PC-9 (cell line): ENCODE measurements around the gene MTF2. TPM values are rescaled to one million over a fixed set of nuclear protein-coding genes. Genes with fewer than 3 reads are reported as not detected.
A peak's percentile ranks its signal among the peaks of the same experiment; 100 is the strongest.

Source experiments
- BruUV-seq: library from RNA; stranded (reverse); fragments of 400-500 nt; replicated peaks from 2 replicates; lab custom pipeline; 2021; lab: Mats Ljungman, UMichigan
- CTCF ChIA-PET: fragments of 300-600 bp; sonication (Branson Sonifier 250); formaldehyde crosslinking; loops from one replicate; lab custom pipeline; 2022; ENCODE audit warnings: antibody characterized with exemption; lab: Charles Lee
- POLR2A ChIA-PET: fragments of 300-600 bp; sonication (Branson Sonifier 250); formaldehyde crosslinking; loops from one replicate; lab custom pipeline; 2022; ENCODE audit warnings: antibody characterized with exemption; ENCODE audit not compliant: unreplicated experiment; lab: Charles Lee
- DNase-seq, 2 experiments: peaks; one replicate each; pipeline versions ENCODE4 v3.0.0 to v3.0.0-alpha.2; 2015 to 2022; ENCODE audit warnings: mixed read lengths in 1 of 2
- H2AFZ ChIP-seq: fragments of 200-600 bp; sonication (generic); 2 replicates; pipeline ENCODE4 v1.8.1; 2017; ENCODE audit warnings: antibody characterized with exemption
- H3F3A ChIP-seq: fragments of 200-600 bp; sonication (generic); 2 replicates; pipeline ENCODE4 v1.8.1; 2017; ENCODE audit warnings: antibody characterized with exemption, mild to moderate bottlenecking, low read depth; ENCODE audit not compliant: insufficient read depth
- H3K27ac ChIP-seq: fragments of 200-600 bp; sonication (generic); 2 replicates; pipeline ENCODE4 v1.6.1; 2016; ENCODE audit warnings: mixed run types
- H3K27me3 ChIP-seq: fragments of 200-600 bp; sonication (generic); 2 replicates; pipeline ENCODE4 v1.6.1; 2016; ENCODE audit warnings: low read depth, mixed run types; ENCODE audit not compliant: insufficient read depth
- H3K36me3 ChIP-seq: fragments of 200-600 bp; sonication (generic); 2 replicates; pipeline ENCODE4 v1.6.1; 2016; ENCODE audit warnings: low read depth, mixed run types
- H3K4me1 ChIP-seq: fragments of 200-600 bp; sonication (generic); replicated peaks from 2 replicates; pipeline ENCODE4 v1.6.1; 2016; ENCODE audit warnings: mixed run types; ENCODE audit not compliant: insufficient read depth
- H3K4me2 ChIP-seq: fragments of 200-600 bp; sonication (generic); 2 replicates; pipeline ENCODE4 v1.6.1; 2017; ENCODE audit warnings: mixed run types
- H3K4me3 ChIP-seq: fragments of 200-600 bp; sonication (generic); 2 replicates; pipeline ENCODE4 v1.6.1; 2016; ENCODE audit warnings: mixed run types
- H3K79me2 ChIP-seq: fragments of 200-600 bp; sonication (generic); 2 replicates; pipeline ENCODE4 v1.6.1; 2017; ENCODE audit warnings: low read depth, mixed run types
- H3K9me2 ChIP-seq: fragments of 200-600 bp; sonication (generic); 2 replicates; pipeline ENCODE4 v1.8.1; 2017; ENCODE audit warnings: mild to moderate bottlenecking; ENCODE audit not compliant: insufficient read depth
- H3K9me3 ChIP-seq: fragments of 200-600 bp; sonication (generic); 2 replicates; pipeline ENCODE4 v1.8.1; 2016; ENCODE audit warnings: low read depth; ENCODE audit not compliant: insufficient read depth
- H4K20me1 ChIP-seq: fragments of 200-600 bp; sonication (generic); 2 replicates; pipeline ENCODE4 v1.8.1; 2017; ENCODE audit not compliant: insufficient read depth
- EZH2 ChIP-seq: fragments of 200-600 bp; sonication (generic); IDR thresholded peaks from 2 replicates; pipeline ENCODE4 v1.8.0; 2017; ENCODE audit warnings: antibody characterized with exemption, low read depth
- intact Hi-C: fragments of 100-400 bp; cut with micrococcal nuclease; formaldehyde crosslinking; loops from one replicate; pipeline ENCODE4 v1.10.0; 2022; ENCODE audit not compliant: unreplicated experiment
- total RNA-seq: library from RNA; stranded (reverse); gene quantifications from 2 replicates; pipeline ENCODE4 v1.2.3, GENCODE V29; 2021
- TF ChIP-seq, protein P1 (sequence below): fragments of 200-600 bp; sonication (generic); conservative IDR thresholded peaks from 2 replicates; pipeline ENCODE4 v1.6.1; 2017; ENCODE audit warnings: mixed run types, antibody characterized with exemption, mild to moderate bottlenecking, moderate library complexity

The MTF2 gene
- total RNA-seq, 1 experiment from 2014 or later, result 31.7 TPM

GRCh38 chr1:93082313-93082712 lies 3.2 kb downstream of the MTF2 start:
- H3K4me3 ChIP-seq, result peak overlapping the region; percentile 87; the same call in 1 of the 2 replicates
- POLR2A ChIA-PET, result no interaction called here
- CTCF ChIA-PET, result no interaction called here

GRCh38 chr1:93083979-93084378 lies 4.9 kb downstream of the MTF2 start:
- no peaks in the 10 kb centered on the region for H3K27me3 ChIP-seq
- no peak for DNase-seq
- no TSS peak for BruUV-seq
- no peaks in the 10 kb centered on the region for H3K9me2 ChIP-seq
- peaks cover 68% of the 10 kb centered on the region for H4K20me1 ChIP-seq
- no peak overlapping the region for H3K4me2 ChIP-seq
- peaks cover 18% of the 10 kb centered on the region for H3K4me1 ChIP-seq
- peaks cover 14% of the 10 kb centered on the region; the same call in 1 of the 2 replicates for H3F3A ChIP-seq
- H3K4me3 ChIP-seq, result no peak overlapping the region
- CTCF ChIA-PET, result no interaction called here
- POLR2A ChIA-PET, result no interaction called here
- no peak for TF ChIP-seq EZH2
- TF ChIP-seq, protein P1, sequence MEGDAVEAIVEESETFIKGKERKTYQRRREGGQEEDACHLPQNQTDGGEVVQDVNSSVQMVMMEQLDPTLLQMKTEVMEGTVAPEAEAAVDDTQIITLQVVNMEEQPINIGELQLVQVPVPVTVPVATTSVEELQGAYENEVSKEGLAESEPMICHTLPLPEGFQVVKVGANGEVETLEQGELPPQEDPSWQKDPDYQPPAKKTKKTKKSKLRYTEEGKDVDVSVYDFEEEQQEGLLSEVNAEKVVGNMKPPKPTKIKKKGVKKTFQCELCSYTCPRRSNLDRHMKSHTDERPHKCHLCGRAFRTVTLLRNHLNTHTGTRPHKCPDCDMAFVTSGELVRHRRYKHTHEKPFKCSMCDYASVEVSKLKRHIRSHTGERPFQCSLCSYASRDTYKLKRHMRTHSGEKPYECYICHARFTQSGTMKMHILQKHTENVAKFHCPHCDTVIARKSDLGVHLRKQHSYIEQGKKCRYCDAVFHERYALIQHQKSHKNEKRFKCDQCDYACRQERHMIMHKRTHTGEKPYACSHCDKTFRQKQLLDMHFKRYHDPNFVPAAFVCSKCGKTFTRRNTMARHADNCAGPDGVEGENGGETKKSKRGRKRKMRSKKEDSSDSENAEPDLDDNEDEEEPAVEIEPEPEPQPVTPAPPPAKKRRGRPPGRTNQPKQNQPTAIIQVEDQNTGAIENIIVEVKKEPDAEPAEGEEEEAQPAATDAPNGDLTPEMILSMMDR, result no peak
- peaks cover 98% of the 10 kb centered on the region for H3K79me2 ChIP-seq
- no peaks in the 10 kb centered on the region for H3K9me3 ChIP-seq
- intact Hi-C loops, result no loop called here
- no peak overlapping the region for H3K27ac ChIP-seq
- peaks cover 36% of the 10 kb centered on the region for H3K36me3 ChIP-seq
- H2AFZ ChIP-seq, result no peak overlapping the region

More at GRCh38 chr1:93082313-93082712, 3.2 kb downstream of the MTF2 start:
- no peak for TF ChIP-seq EZH2
- TF ChIP-seq, protein P1, result no peak
- Histone ChIP-seq H3K27ac (no peak overlapping the region), H3K36me3 (peaks cover 36% of the 10 kb centered on the region), H4K20me1 (peaks cover 55% of the 10 kb centered on the region), H3K4me1 (peaks cover 25% of the 10 kb centered on the region), H3K9me3 (no peaks in the 10 kb centered on the region), H3K9me2 (no peaks in the 10 kb centered on the region), H3K79me2 (peaks cover 81% of the 10 kb centered on the region), H3K27me3 (no peaks in the 10 kb centered on the region), H3F3A (peaks cover 11% of the 10 kb centered on the region; the same call in 1 of the 2 replicates), H2AFZ (no peak overlapping the region), H3K4me2 (peak overlapping the region; percentile 89)
- intact Hi-C loops, result no loop called here
- DNase-seq, result no peak
- BruUV-seq, result no TSS peak

GRCh38 chr1:93087532-93087931 lies 8.4 kb downstream of the MTF2 start:
- BruUV-seq, result no TSS peak
- no peak overlapping the region for H2AFZ ChIP-seq
- DNase-seq, result no peak
- ChIA-PET CTCF (no interaction called here), POLR2A (no interaction called here)
- no peaks in the 10 kb centered on the region for H3K9me2 ChIP-seq
- no peak for TF ChIP-seq EZH2
- TF ChIP-seq, protein P1, result no peak
- H4K20me1 ChIP-seq, result peaks cover 61% of the 10 kb centered on the region
- H3K79me2 ChIP-seq, result peaks cover 98% of the 10 kb centered on the region
- H3K27ac ChIP-seq, result no peak overlapping the region
- no peaks in the 10 kb centered on the region for H3K4me1 ChIP-seq
- no peak overlapping the region for H3K4me3 ChIP-seq
- no peaks in the 10 kb centered on the region for H3K9me3 ChIP-seq
- H3K27me3 ChIP-seq, result no peaks in the 10 kb centered on the region
- intact Hi-C loops, result no loop called here
- no peak overlapping the region for H3K4me2 ChIP-seq
- peaks cover 12% of the 10 kb centered on the region for H3F3A ChIP-seq
- H3K36me3 ChIP-seq, result peaks cover 36% of the 10 kb centered on the region
